HS-5 (cell line): ENCODE results near the gene TCN1.
"Not testable (repeated sequence)": the region's sequence is repeated elsewhere in the genome, so short reads cannot be mapped to it uniquely, and the experiment has no call there.

Source experiments
- DNase-seq: peaks from one replicate; pipeline ENCODE4 v3.0.0-alpha.2; 2012; ENCODE audit warnings: low read depth

TCN1 gene

DNA sequence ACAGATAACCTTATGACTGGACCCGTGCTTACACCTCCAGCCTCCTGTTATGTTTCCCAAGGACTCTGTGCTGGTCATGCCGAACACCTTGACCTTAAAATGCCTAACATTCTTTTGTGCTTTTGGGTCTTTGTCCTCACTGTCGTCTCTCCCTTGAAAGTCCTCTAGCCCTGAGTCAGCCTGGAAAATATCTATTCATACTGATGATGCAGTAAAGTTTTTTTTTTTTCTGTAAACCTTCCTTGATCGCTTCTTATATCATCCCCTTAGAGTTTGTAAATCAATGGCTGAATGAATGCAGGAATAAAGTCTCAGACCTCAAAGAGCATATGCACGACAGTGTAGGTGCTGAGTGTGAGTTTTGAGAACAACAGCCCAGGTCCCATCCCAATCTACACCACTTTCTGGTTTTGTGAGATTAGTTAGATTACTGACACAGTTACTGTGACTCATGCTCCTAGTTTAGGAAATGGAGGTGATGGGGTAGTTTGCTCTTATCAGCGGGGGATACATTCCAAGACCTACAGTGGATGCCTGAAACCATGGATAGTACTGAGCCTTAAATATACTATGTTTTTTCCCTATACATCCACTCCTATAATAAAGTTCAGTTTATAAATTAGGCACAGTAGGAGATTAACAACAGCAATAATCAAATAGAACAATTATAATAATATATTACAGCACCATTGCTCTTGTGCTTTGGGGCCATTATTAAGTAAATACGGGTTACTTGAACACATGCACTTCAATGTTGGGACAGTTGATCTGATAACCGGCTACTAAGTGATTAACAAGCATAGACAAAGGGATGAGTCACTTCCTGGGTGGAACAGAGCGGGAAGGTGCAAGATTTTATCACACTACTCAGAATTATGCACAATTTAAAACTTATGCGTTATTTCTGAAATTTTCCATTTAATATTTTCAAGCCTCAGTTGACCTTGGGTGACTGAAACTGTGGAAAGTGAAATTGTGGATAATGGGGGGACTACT is 8.6 kb downstream of the TCN1 start:
- no peak for DNase-seq

- no peak for DNase-seq
These were observed 11.4 kb downstream of the TCN1 start for GRCh38 chr11:59854871-59855270.

GRCh38 chr11:59851416-59851815 is 14.9 kb downstream of the TCN1 start:
- DNase-seq: not testable (repeated sequence)

DNA sequence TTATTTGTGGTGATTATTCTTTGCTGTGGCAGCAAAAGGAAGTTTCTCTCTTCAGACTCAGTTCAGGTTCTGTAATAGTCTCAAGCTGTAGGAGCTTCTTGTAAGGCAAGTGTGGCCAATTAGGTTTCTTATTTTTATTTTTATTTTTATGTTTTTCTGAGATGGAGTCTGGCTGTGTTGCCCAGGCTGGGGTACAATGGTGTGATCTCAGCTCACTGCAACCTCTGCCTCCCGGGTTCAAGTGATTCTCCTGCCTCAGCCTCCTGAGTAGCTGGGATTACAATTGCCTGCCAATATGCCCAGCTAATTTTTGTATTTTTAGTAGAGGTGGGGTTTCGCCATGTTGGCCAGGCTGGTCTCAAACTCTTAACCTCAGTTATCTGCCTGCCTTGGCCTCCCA is 16.7 kb downstream of the TCN1 start:
- DNase-seq: not testable (repeated sequence)

- no peak for DNase-seq
These were observed 17.2 kb downstream of the TCN1 start for GRCh38 chr11:59849129-59849528.

- DNase-seq: not testable (repeated sequence)
These were observed 17.8 kb downstream of the TCN1 start for GRCh38 chr11:59848439-59848838.

- DNase-seq: no peak
These were observed 18.7 kb downstream of the TCN1 start for GRCh38 chr11:59847626-59848025.

GRCh38 chr11:59846556-59846955 is 19.7 kb downstream of the TCN1 start:
- no peak for DNase-seq

DNA sequence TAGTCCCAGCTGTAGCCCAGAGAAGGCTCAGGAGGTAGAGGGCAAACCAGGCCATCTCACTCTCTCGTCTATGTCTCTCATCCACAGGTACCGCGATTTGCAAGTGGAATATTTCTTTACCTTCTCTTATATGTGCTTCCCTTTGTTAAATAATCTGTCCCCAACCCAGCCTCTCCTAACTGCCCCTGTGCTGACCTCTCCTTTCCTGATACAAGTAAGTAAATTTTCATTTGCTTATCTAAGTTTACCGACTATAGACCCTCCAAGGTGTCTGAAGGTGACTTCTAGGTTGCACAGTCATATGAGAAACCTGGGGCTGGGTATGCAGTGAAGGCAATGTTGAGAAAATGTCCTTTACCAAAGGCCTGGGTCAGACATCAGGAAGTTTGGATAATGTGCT is 20.9 kb downstream of the TCN1 start, which contains the start of gene CBLIF:
Gene CBLIF (minus strand): TSS at position 101 of the 400 bp plus-strand sequence. CDS start 46 bp downstream, at position 55.
- no peak for DNase-seq

GRCh38 chr11:59842316-59842715 is 24.0 kb downstream of the TCN1 start:
- no peak for DNase-seq

GRCh38 chr11:59841514-59841913 is 24.8 kb downstream of the TCN1 start:
- DNase-seq: no peak

GRCh38 chr11:59839615-59840014 is 26.7 kb downstream of the TCN1 start:
- DNase-seq: no peak

GRCh38 chr11:59833602-59834001 is 32.7 kb downstream of the TCN1 start:
- DNase-seq: no peak

GRCh38 chr11:59829358-59829757 is 36.9 kb downstream of the TCN1 start:
- no peak for DNase-seq

DNA sequence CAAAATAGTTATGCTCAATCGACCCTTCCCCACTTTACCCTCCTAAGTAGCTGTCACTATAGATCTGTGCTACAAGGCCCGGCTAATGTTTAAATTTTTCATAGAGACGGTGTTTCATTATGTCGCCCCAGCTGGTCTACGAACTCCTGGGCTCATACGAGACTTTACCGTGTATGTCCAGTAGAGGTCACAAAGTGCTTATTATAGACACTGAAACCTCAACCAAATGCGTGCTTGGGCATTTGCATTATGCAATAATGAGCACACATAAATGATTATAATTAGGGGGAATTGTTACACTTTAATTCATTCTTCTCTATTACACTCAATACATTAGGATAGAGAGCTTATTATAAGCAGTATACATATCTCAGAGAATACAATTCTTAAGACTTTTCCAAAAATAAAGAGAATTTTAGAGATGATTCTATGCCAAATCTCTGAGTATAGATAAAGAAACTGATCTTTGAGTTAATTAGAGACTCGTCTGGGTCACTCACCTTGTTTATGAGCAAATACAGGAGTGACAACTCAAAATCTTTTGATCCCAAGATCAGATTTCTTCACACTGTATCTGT is 43.2 kb downstream of the TCN1 start:
- peak; percentile 33 for DNase-seq

GRCh38 chr11:59818572-59818971 is 47.7 kb downstream of the TCN1 start:
- DNase-seq: no peak

- not testable (repeated sequence) for DNase-seq
These were observed 49.9 kb downstream of the TCN1 start for GRCh38 chr11:59816434-59816833.

DNA sequence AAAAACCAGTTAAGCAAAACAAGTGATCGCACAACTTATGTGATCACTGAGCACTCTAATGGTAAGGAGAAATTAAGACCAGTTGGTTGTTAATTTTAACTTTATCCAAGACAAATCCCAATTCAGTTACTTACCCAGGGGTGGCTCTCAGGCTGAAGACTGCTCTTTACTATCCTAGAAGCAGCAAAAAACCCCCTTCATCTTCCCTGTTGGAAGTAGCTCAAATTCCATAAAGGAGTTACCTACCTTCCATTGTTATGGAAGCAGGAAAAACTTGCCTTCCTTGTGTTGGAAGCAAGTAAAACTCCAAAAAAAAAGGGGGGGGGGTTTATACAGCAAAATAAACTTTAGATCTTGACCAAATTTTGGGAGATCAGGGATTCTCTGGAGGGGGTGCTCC is 50.5 kb downstream of the TCN1 start:
- no peak for DNase-seq

- no peak for DNase-seq
These were observed 52.3 kb downstream of the TCN1 start for GRCh38 chr11:59814021-59814420.

- DNase-seq: no peak
These were observed 52.9 kb downstream of the TCN1 start for GRCh38 chr11:59813364-59813763.

DNA sequence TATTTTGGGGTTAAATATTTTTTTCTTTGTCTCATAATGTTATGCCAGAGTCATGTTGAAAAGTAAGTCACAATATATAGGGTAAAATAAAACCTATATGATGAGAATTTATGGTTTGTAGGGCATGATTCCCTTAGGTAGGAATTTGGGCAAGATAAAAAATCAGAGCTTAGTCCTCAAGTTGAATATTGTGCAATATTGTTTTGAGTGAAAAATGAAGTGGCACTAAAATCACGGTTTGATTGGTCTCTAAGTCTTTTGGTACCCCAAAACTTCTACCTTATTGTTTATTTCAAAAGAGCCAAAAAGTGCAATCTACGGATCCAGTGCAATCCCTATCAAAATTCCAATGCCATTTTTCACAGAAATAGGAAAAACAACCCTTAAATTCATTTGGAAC is 54.1 kb downstream of the TCN1 start:
- no peak for DNase-seq

DNA sequence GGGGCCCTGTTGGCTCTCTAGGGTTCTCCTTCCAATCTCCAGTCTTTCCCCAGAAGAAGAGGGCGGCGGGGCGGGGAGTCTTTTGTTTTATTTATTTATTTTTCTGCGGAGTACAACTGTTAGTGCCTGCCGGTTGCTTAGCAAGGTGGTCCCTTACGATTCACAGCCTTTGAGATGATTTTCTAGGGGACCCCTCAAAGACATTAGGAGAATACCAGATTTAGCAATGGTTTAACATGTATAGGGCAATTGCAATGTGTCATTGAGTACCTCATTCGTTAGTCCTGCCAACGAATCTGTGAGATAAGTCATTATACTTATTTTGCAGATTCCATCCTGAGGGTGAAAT is 55.4 kb downstream of the TCN1 start:
- DNase-seq: no peak

- DNase-seq: peak; percentile 80
These were observed 55.9 kb downstream of the TCN1 start, which contains the start of gene MRPL16 for GRCh38 chr11:59810189-59810910. TSS of gene MRPL16 (minus strand) at chr11:59810778. CDS start at chr11:59810658, 120 bp downstream.
